Loucy (cell line): ENCODE data around the gene KCNQ2.

Experiments
- CTCF ChIP-seq: fragments of 200-600 bp; sonication (generic); conservative IDR thresholded peaks from 2 replicates; pipeline ENCODE4 v1.5.1; 2014; ENCODE audit warnings: mild to moderate bottlenecking, antibody characterized with exemption, low read length
- EZH2phosphoT487 ChIP-seq: fragments of 200-600 bp; IDR thresholded peaks from 2 replicates; pipeline ENCODE4 v1.6.1; 2018; ENCODE audit warnings: antibody characterized with exemption, mild to moderate bottlenecking, moderate library complexity, borderline replicate concordance

- TF ChIP-seq CTCF (no peak), EZH2phosphoT487 (no peak)
Observed at GRCh38 chr20:63420359-63421093, 51.9 kb downstream of the KCNQ2 start.
